Body of pancreas (tissue), 4 donors: ENCODE measurements around the gene FRAS1. TPM values are rescaled to one million over a fixed set of nuclear protein-coding genes. Genes with fewer than 3 reads are reported as not detected.

Experiments used
- ATAC-seq: fragments of 150-250 bp; one replicate; pipeline ENCODE4 v1.9.1; 2016
- DNase-seq, 4 donors: peaks; one replicate each; pipeline ENCODE4 v3.0.0-alpha.2; 2019
- H3K27ac ChIP-seq, 4 donors: fragments of 200-600 bp; sonication (generic); 1 replicate in 3 of 4; 2 replicates in 1 of 4; pipeline versions ENCODE4 v1.5.1 to v1.6.1; 2016 to 2019; ENCODE audit warnings: mild to moderate bottlenecking in 1 of 4, mixed read lengths in 1 of 4, moderate library complexity in 1 of 4
- H3K27me3 ChIP-seq, 2 donors: fragments of 200-600 bp; sonication (generic); one replicate each; pipeline ENCODE4 v1.6.0; 2016; ENCODE audit warnings: mild to moderate bottlenecking in 1 of 2
- H3K36me3 ChIP-seq, 2 donors: fragments of 200-600 bp; sonication (generic); replicated peaks in 1 of 2; 2 replicates each; pipeline ENCODE4 v1.5.1; 2016; ENCODE audit warnings: low read depth in 2 of 2; ENCODE audit not compliant: insufficient read depth in 1 of 2
- H3K4me1 ChIP-seq: fragments of 200-600 bp; sonication (generic); one replicate; pipeline ENCODE4 v1.6.0; 2016
- H3K4me3 ChIP-seq, 2 donors: fragments of 200-600 bp; sonication (generic); 1 replicate in 1 of 2; 2 replicates in 1 of 2; pipeline ENCODE4 v1.5.1; 2016 to 2019
- H3K9me3 ChIP-seq, 3 donors: fragments of 200-600 bp; sonication (generic); 1 replicate in 2 of 3; 2 replicates in 1 of 3; pipeline ENCODE4 v1.5.1; 2016
- POLR2A ChIP-seq, 3 donors: fragments of 450-650 bp; IDR thresholded peaks; one replicate each; pipeline ENCODE4 v1.6.1; 2016; ENCODE audit warnings: antibody characterized with exemption in 3 of 3, mild to moderate bottlenecking in 2 of 3
- WGBS, 2 donors: methylation state at CpG; one replicate each; pipeline ENCODE4 v1.1.5; 2017; 5-methylcytosine and 5-hydroxymethylcytosine counted together
- intact Hi-C: fragments of 100-400 bp; cut with DNase I; formaldehyde crosslinking; loops from one replicate; pipeline ENCODE4 v1.15.1; 2023
- total RNA-seq, 2 donors: library from RNA; depleted of rRNA; stranded (reverse); fragments of >200 nt; gene quantifications; one replicate each; pipeline ENCODE4 v1.1.0, GENCODE V29; 2016
- TF ChIP-seq, protein P1 (sequence below), 7 experiments: fragments of 450-650 bp in 4 of 7; fragments of 200-600 bp in 3 of 7; sonication (generic) in 3 of 7; IDR thresholded peaks; one replicate each; pipeline ENCODE4 v1.5.1; 2016 to 2019; ENCODE audit warnings: antibody characterized with exemption in 7 of 7

Gene FRAS1
- total RNA-seq, 2 donors from 2014 or later: 22.6 to 24.4 TPM

DNA sequence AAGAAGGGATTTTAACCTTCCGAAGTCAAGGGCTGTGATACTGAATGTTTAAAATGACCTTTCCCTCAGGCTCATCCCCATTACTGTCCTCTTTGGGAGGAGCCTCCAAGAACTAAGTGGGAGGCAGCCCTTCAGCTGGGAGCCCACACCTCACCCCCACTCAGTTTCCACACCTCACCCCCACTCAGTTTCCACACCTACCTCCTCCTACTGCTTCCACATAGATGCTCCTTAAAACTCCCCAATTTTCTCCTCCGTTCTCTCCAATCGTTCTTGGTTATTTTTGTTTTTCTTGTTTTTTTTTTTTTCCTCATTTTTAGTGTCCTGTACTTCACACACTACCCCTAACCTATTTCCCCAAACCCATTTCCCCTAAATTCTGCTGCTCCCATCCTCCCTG is 462.8 kb downstream of the FRAS1 start:
- H3K4me1 ChIP-seq: no peaks in the 10 kb centered on the region
- intact Hi-C loops: loop anchor here (10.0 kb wide), 1 partner anchor 555 kb away; no protein-coding TSS in a partner anchor
- DNase-seq: no peak
- no peak overlapping the region for H3K4me3 ChIP-seq
- ATAC-seq: no peak
- H3K27ac ChIP-seq: no peak overlapping the region
- H3K27me3 ChIP-seq: no peaks in the 10 kb centered on the region
- H3K9me3 ChIP-seq: no peaks in the 10 kb centered on the region
- H3K36me3 ChIP-seq: no peaks in the 10 kb centered on the region
- 73 to 86% methylated on average over 3 of the region's 3 CpGs for WGBS, 2 donors
- TF ChIP-seq, protein P1, sequence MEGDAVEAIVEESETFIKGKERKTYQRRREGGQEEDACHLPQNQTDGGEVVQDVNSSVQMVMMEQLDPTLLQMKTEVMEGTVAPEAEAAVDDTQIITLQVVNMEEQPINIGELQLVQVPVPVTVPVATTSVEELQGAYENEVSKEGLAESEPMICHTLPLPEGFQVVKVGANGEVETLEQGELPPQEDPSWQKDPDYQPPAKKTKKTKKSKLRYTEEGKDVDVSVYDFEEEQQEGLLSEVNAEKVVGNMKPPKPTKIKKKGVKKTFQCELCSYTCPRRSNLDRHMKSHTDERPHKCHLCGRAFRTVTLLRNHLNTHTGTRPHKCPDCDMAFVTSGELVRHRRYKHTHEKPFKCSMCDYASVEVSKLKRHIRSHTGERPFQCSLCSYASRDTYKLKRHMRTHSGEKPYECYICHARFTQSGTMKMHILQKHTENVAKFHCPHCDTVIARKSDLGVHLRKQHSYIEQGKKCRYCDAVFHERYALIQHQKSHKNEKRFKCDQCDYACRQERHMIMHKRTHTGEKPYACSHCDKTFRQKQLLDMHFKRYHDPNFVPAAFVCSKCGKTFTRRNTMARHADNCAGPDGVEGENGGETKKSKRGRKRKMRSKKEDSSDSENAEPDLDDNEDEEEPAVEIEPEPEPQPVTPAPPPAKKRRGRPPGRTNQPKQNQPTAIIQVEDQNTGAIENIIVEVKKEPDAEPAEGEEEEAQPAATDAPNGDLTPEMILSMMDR (IDR thresholded peaks at IDR 0.05): no peak
- no peak for TF ChIP-seq POLR2A (IDR thresholded peaks at IDR 0.05)

DNA sequence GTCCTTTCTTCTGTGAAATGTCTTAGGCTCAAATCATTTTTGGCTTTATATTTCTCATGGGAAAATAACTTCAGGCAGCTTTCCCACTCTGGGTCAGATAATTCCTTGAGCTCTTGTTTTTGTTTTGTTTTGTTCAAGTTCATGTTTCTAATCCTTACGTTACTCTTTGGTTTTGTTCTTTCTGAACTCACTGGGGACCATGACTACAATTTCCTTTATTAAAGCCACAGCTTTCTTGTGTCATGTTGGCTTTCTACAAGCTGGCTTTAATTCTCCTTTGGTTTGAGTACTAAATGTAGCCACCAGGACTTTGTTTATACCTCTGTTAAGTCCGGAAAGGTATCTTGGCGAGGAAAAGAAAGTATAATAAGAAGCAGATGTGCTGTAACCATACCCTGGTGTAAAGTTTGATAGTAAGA is 463.7 kb downstream of the FRAS1 start:
- TF ChIP-seq, protein P1 (IDR thresholded peaks at IDR 0.05): no peak
- no peak for TF ChIP-seq POLR2A (IDR thresholded peaks at IDR 0.05)
- no peaks in the 10 kb centered on the region for H3K9me3 ChIP-seq
- intact Hi-C loops: no loop called here

DNA sequence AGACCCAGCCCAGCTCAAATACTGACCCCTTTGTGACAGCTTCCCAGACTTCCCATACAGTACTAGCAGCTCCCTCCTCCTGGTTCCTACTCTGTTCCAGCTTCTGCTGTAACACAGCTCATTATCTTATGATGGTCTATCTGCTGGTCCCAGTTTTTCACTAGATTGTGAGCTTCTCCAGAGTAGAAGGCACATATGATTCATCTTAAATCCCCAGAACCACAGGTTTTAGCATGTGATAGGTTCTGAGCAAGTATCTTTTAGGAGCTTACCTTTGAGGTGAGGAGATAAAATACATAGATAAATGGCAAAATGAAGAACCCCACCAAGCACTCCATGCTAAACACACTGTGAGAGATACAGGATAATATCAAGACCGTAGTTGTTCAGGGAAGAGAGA is 466.9 kb downstream of the FRAS1 start:
- ATAC-seq: no peak
- no peak for TF ChIP-seq POLR2A (IDR thresholded peaks at IDR 0.05)
- TF ChIP-seq, protein P1 (IDR thresholded peaks at IDR 0.05): no peak
- Histone ChIP-seq H3K9me3 (no peaks in the 10 kb centered on the region), H3K27ac (no peak overlapping the region), H3K36me3 (no peaks in the 10 kb centered on the region), H3K4me3 (no peak overlapping the region), H3K27me3 (no peaks in the 10 kb centered on the region), H3K4me1 (no peaks in the 10 kb centered on the region)
- no peak for DNase-seq
- 0 to 15% methylated on average over 1 of the region's 1 CpG for WGBS, 2 donors
- intact Hi-C loops: no loop called here

More for the DNA sequence above, 463.7 kb downstream of the FRAS1 start:
- H3K4me3 ChIP-seq: no peak overlapping the region
- ATAC-seq (no peak), DNase-seq (no peak)
- no peaks in the 10 kb centered on the region for H3K4me1 ChIP-seq
- H3K27ac ChIP-seq: no peak overlapping the region
- no peaks in the 10 kb centered on the region for H3K36me3 ChIP-seq
- 62 to 67% methylated on average over 3 of the region's 3 CpGs for WGBS, 2 donors
- no peaks in the 10 kb centered on the region for H3K27me3 ChIP-seq

DNA sequence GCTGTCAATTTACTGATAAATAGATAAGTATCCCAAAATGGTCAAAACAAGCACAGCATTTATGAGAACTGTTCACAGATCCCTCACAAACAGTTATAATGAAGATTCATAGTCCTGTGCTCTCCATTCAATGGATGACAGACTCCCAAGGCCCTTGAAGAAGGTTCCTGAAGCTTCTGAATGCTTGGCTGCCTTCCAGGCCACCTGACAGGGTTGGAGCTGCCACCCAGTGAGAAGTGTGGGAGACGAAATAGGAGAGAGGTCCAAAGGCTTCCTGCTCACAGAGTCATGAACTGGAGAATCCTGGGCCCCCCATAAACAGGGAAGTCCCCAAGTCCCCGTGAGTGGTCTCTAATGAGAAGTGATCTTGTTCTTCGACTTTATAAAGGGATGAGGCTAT is 468.4 kb downstream of the FRAS1 start:
- H3K4me1 ChIP-seq: no peaks in the 10 kb centered on the region
- H3K27ac ChIP-seq: no peak overlapping the region
- WGBS, 2 donors: 54 to 62% methylated on average over 3 of the region's 3 CpGs
- no peaks in the 10 kb centered on the region for H3K27me3 ChIP-seq
- TF ChIP-seq, protein P1 (IDR thresholded peaks at IDR 0.05): no peak
- TF ChIP-seq POLR2A (IDR thresholded peaks at IDR 0.05): no peak
- DNase-seq: peak in 1 of 4 donors; percentile 15
- intact Hi-C loops: no loop called here
- H3K36me3 ChIP-seq: no peaks in the 10 kb centered on the region
- no peak overlapping the region for H3K4me3 ChIP-seq
- ATAC-seq: no peak
- no peaks in the 10 kb centered on the region for H3K9me3 ChIP-seq

DNA sequence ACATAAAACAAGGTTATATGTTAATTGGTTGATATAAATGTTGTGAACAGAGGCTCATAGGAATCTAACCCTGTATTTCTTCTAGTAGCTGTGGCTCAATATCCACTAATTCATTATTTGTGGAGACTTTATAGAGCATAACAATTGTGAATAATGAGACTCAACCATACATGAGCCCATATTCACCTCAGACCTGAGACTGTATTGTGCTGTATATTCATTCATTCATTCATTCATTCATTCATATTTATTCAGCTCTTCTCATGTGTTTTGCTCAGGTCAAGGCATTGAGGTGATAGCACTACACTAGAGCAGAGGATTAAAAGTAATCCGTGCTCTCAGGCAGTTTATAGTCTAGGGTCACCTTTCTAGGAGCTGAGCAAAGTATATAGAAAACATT is 470.0 kb downstream of the FRAS1 start:
- intact Hi-C loops: no loop called here
- WGBS, 2 donors: 92 to 93% methylated on average over 1 of the region's 1 CpG
- H3K4me1 ChIP-seq: no peaks in the 10 kb centered on the region
- no peak for ATAC-seq
- no peaks in the 10 kb centered on the region for H3K36me3 ChIP-seq
- H3K4me3 ChIP-seq: no peak overlapping the region
- no peak overlapping the region for H3K27ac ChIP-seq
- no peak for DNase-seq
- no peaks in the 10 kb centered on the region for H3K27me3 ChIP-seq
- no peaks in the 10 kb centered on the region for H3K9me3 ChIP-seq
- TF ChIP-seq POLR2A (IDR thresholded peaks at IDR 0.05): no peak
- TF ChIP-seq, protein P1 (IDR thresholded peaks at IDR 0.05): no peak
